ENCODE data around the gene ZFAND3. TPM values are rescaled to one million over a fixed set of nuclear protein-coding genes. Genes with fewer than 3 reads are reported as not detected.
A peak's percentile ranks its signal among the peaks of the same experiment; 100 is the strongest.

Gene ZFAND3
- polyA plus RNA-seq, 3 donors, result 11.5 to 21.1 (median 11.7) TPM

GRCh38 chr6:38110481-38110971 lies 291.0 kb downstream of the ZFAND3 start:
- DNase-seq, result no peak
- Mint-ChIP-seq H3K4me3 (no peak overlapping the region), H3K9me3 (peaks cover 0 to 6% (median 0%) of the 10 kb centered on the region in 7 donors), H3K4me1 (no peaks in the 10 kb centered on the region), H3K27ac (peak overlapping the region in 3 of 7 donors; percentile 1 to 83 (median 55)), H3K36me3 (peaks cover 36 to 50% of the 10 kb centered on the region in 2 donors), H3K27me3 (ENCODE audit: low read depth in 3 of 3) (no peaks in the 10 kb centered on the region)
- Histone ChIP-seq H3K4me2 (replicated peaks; ENCODE audit: extremely low read depth, low read length, poor library complexity, severe bottlenecking) (no peak overlapping the region), H3K27me3 (ENCODE audit: control insufficient read depth in 2 of 2, insufficient read depth in 2 of 2, low read length in 2 of 2) (no peaks in the 10 kb centered on the region), H3K79me2 (ENCODE audit: insufficient read depth, low read length) (no peaks in the 10 kb centered on the region), H3K27ac (ENCODE audit: low read depth in 1 of 2, low read length in 2 of 2) (no peak overlapping the region), H2AFZ (ENCODE audit: insufficient read depth, low read depth, low read length, poor library complexity, severe bottlenecking) (no peak overlapping the region), H3K9me3 (replicated peaks in 1 of 2; ENCODE audit: control insufficient read depth in 1 of 2, insufficient read depth in 1 of 2, low read length in 2 of 2) (no peaks in the 10 kb centered on the region), H3K9ac (ENCODE audit: insufficient read depth, low read length, poor library complexity, severe bottlenecking) (no peak overlapping the region), H4K20me1 (ENCODE audit: insufficient read depth, low read length) (peaks cover 98% of the 10 kb centered on the region), H3K36me3 (replicated peaks in 1 of 2; ENCODE audit: control insufficient read depth in 1 of 2, insufficient read depth in 2 of 2, low read length in 2 of 2) (peaks cover 4 to 33% of the 10 kb centered on the region in 2 donors), H3K4me1 (ENCODE audit: control insufficient read depth in 1 of 2, insufficient read depth in 2 of 2, low read length in 2 of 2) (no peaks in the 10 kb centered on the region), H3K4me3 (replicated peaks in 1 of 3; ENCODE audit: low read depth in 2 of 3, low read length in 3 of 3) (no peak overlapping the region)
- WGBS (ENCODE audit: insufficient coverage), result 62% methylated on average over 4 of the region's 8 CpGs
- intact Hi-C loops (cut with micrococcal nuclease), result no loop called here
- no peak for TF ChIP-seq CTCF (IDR thresholded peaks at IDR 0.05)

- no peaks in the 10 kb centered on the region for H3K27me3 ChIP-seq (ENCODE audit: control insufficient read depth in 2 of 2, insufficient read depth in 2 of 2, low read length in 2 of 2)
- intact Hi-C loops (cut with micrococcal nuclease), result no loop called here
- Mint-ChIP-seq H3K27me3 (ENCODE audit: low read depth in 3 of 3) (no peaks in the 10 kb centered on the region), H3K9me3 (peaks cover 0 to 3% (median 0%) of the 10 kb centered on the region in 7 donors), H3K4me3 (no peak overlapping the region), H3K36me3 (peaks cover 44 to 45% of the 10 kb centered on the region in 2 donors), H3K27ac (peak overlapping the region in 1 of 7 donors; percentile 27), H3K4me1 (no peaks in the 10 kb centered on the region)
- TF ChIP-seq CTCF (IDR thresholded peaks at IDR 0.05), result no peak
- no peaks in the 10 kb centered on the region for H3K9me3 ChIP-seq (replicated peaks in 1 of 2; ENCODE audit: control insufficient read depth in 1 of 2, insufficient read depth in 1 of 2, low read length in 2 of 2)
- no peaks in the 10 kb centered on the region for H3K79me2 ChIP-seq (ENCODE audit: insufficient read depth, low read length)
- H3K4me1 ChIP-seq (ENCODE audit: control insufficient read depth in 1 of 2, insufficient read depth in 2 of 2, low read length in 2 of 2), result no peaks in the 10 kb centered on the region
- H3K4me3 ChIP-seq (replicated peaks in 1 of 3; ENCODE audit: low read depth in 2 of 3, low read length in 3 of 3), result no peak overlapping the region
- no peak overlapping the region for H2AFZ ChIP-seq (ENCODE audit: insufficient read depth, low read depth, low read length, poor library complexity, severe bottlenecking)
- WGBS (ENCODE audit: insufficient coverage), result no CpG with 5 or more reads among the region's 5 CpGs
- no peak for DNase-seq
- H4K20me1 ChIP-seq (ENCODE audit: insufficient read depth, low read length), result peaks cover 97% of the 10 kb centered on the region
- no peak overlapping the region for H3K27ac ChIP-seq (ENCODE audit: low read depth in 1 of 2, low read length in 2 of 2)
- H3K36me3 ChIP-seq (replicated peaks in 1 of 2; ENCODE audit: control insufficient read depth in 1 of 2, insufficient read depth in 2 of 2, low read length in 2 of 2), result peaks cover 7 to 37% of the 10 kb centered on the region in 2 donors
- H3K9ac ChIP-seq (ENCODE audit: insufficient read depth, low read length, poor library complexity, severe bottlenecking), result no peak overlapping the region
- no peak overlapping the region for H3K4me2 ChIP-seq (replicated peaks; ENCODE audit: extremely low read depth, low read length, poor library complexity, severe bottlenecking)
Measured at GRCh38 chr6:38112181-38112580, 292.7 kb downstream of the ZFAND3 start.

Data from CD14-positive monocyte (primary cell).